Measurements from ENCODE around the gene ZNF415.

Gene ZNF415

DNA sequence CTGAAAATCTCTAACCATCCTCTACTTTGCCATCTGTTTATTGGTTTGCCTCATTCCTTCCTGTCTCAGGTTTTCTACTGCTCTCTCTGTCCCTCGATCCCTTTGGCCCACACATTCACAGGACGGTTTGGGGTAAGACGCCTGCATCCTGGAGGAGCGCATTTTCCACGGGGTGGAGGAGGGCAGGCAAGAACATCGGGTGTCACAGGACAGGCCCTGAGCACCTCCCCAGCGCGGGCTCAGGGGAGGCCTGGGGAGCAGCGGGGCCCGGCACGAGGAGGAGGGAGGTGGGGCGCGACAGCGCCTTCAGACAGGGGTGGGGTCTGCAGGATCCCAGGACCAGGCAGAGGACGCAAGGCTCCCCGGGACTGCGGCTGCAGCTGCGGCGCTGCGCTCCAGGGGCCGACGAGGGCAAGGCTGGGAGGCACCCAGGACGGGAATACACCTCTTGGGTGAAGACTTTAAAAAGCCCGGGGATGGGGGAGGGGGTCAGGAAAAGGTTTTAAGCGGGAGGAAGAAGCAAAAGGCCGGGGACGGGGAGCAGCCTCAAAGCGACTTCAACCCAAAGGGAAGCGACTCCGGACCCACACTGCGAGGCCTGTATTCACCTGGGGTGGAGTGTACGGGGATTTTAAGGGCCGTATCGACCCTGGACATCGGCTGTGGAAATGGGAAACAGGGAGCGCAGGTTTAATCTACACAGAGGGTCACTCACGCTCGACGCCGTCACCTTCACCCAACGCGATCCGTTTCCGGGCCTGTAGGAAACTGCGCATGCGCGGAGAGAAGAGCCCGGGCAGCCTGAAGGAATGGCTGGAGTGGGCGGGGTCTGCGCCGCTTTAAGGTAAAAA lies at the start of gene ZNF415:
TSS of gene ZNF415 (minus strand) at position 770 of the 851 bp plus-strand sequence. CDS start 10,234 bp downstream, outside the sequence.
- peak within 1 kb of the TSS; percentile 67 to 93 for H3K4me3 ChIP-seq (ENCODE audit: low read depth in 1 of 2, low read length in 2 of 2)
- H3K27me3 ChIP-seq (ENCODE audit: low read depth, low read length), result no peaks in the 10 kb centered on the region
- peak within 1 kb of the TSS; percentile 45 for H3K27ac ChIP-seq (ENCODE audit: low read length)
- no peaks in the 10 kb centered on the region for H3K36me3 ChIP-seq (ENCODE audit: control insufficient read depth in 1 of 2, insufficient read depth in 2 of 2, low read length in 2 of 2)
- H3K4me1 ChIP-seq (ENCODE audit: control insufficient read depth in 1 of 2, insufficient read depth in 2 of 2, low read length in 2 of 2), result peaks cover 0 to 5% of the 10 kb centered on the region in 2 donors
- H3K9me3 ChIP-seq (ENCODE audit: control insufficient read depth in 1 of 2, low read length in 2 of 2), result peaks cover 0 to 3% of the 10 kb centered on the region in 2 donors

DNA sequence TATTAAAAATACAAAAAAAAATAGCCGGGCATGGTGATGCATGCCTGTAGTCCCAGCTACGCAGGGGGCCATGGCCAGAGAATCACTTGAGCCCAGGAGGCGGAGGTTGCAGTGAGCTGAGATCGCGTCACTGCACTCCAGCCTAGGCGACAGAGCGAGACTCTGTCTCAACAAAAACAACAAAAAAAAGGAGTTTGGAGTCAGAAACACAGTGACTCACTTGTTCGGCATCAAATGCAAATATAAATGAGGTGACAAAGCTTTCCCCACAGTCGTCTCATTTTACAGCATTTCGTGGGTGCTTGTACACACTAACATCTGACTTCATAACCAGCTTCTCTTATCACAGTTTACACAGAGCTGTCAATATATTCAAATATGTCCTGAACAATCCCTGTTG lies 49.5 kb upstream of the ZNF415 start:
- H3K36me3 ChIP-seq (ENCODE audit: control insufficient read depth in 1 of 2, insufficient read depth in 2 of 2, low read length in 2 of 2), result peaks cover 0 to 12% of the 10 kb centered on the region in 2 donors
- no peaks in the 10 kb centered on the region for H3K4me1 ChIP-seq (ENCODE audit: control insufficient read depth in 1 of 2, insufficient read depth in 2 of 2, low read length in 2 of 2)
- H3K27ac ChIP-seq (ENCODE audit: low read length), result no peak overlapping the region
- H3K27me3 ChIP-seq (ENCODE audit: low read depth, low read length), result no peaks in the 10 kb centered on the region
- H3K9me3 ChIP-seq (ENCODE audit: control insufficient read depth in 1 of 2, low read length in 2 of 2), result no peaks in the 10 kb centered on the region
- no peak overlapping the region for H3K4me3 ChIP-seq (ENCODE audit: low read depth in 1 of 2, low read length in 2 of 2)

DNA sequence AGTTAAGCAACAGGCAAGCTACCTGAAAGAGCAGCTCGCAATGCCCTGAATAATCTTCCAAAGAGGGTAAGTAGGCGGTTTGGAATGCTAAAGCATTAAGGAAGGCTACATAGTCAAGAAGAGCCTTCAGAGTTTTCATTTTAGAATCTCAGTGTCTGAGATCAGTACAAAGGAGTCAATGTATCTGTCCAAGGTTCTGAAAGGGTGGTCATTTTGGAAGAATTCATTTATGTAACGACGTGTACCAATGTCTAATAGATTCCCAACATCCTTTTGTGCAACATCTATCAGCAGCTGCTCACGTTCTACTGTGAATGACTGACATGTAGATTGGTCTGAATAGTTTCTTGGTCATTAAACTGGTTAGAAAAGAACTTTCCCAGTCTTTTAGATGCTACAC lies 45.3 kb upstream of the ZNF415 start:
- no peaks in the 10 kb centered on the region for H3K4me1 ChIP-seq (ENCODE audit: control insufficient read depth in 1 of 2, insufficient read depth in 2 of 2, low read length in 2 of 2)
- H3K27me3 ChIP-seq (ENCODE audit: low read depth, low read length), result no peaks in the 10 kb centered on the region
- no peak overlapping the region for H3K27ac ChIP-seq (ENCODE audit: low read length)
- no peaks in the 10 kb centered on the region for H3K9me3 ChIP-seq (ENCODE audit: control insufficient read depth in 1 of 2, low read length in 2 of 2)
- H3K4me3 ChIP-seq (ENCODE audit: low read depth in 1 of 2, low read length in 2 of 2), result no peak overlapping the region
- peaks cover 0 to 16% of the 10 kb centered on the region in 2 donors for H3K36me3 ChIP-seq (ENCODE audit: control insufficient read depth in 1 of 2, insufficient read depth in 2 of 2, low read length in 2 of 2)

DNA sequence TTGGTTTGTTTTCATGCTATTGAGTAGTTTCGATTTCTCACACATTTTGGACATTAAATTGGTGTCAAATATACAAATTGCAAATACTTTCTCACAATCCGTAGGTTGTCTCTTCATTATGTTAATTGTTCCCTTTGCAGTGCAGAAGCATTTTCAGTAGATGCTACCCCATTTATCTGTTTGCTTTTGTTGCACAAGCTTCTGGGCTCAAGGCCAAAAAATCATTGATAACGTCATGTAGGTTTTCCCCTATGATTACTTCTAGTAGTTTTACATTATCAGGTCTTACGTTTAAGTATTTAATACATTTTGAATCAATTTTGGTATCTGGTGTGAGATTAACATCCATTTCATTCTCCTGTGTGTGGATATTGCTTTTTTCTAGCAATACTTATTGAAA lies 40.2 kb upstream of the ZNF415 start:
- Histone ChIP-seq H3K36me3 (ENCODE audit: control insufficient read depth in 1 of 2, insufficient read depth in 2 of 2, low read length in 2 of 2) (peaks cover 0 to 9% of the 10 kb centered on the region in 2 donors), H3K4me1 (ENCODE audit: control insufficient read depth in 1 of 2, insufficient read depth in 2 of 2, low read length in 2 of 2) (no peaks in the 10 kb centered on the region), H3K9me3 (ENCODE audit: control insufficient read depth in 1 of 2, low read length in 2 of 2) (no peaks in the 10 kb centered on the region), H3K27me3 (ENCODE audit: low read depth, low read length) (no peaks in the 10 kb centered on the region), H3K27ac (ENCODE audit: low read length) (no peak overlapping the region), H3K4me3 (ENCODE audit: low read depth in 1 of 2, low read length in 2 of 2) (no peak overlapping the region)

- Histone ChIP-seq H3K9me3 (ENCODE audit: control insufficient read depth in 1 of 2, low read length in 2 of 2) (peaks cover 25 to 33% of the 10 kb centered on the region in 2 donors), H3K4me1 (ENCODE audit: control insufficient read depth in 1 of 2, insufficient read depth in 2 of 2, low read length in 2 of 2) (no peaks in the 10 kb centered on the region), H3K36me3 (ENCODE audit: control insufficient read depth in 1 of 2, insufficient read depth in 2 of 2, low read length in 2 of 2) (peaks cover 0 to 23% of the 10 kb centered on the region in 2 donors), H3K27me3 (ENCODE audit: low read depth, low read length) (no peaks in the 10 kb centered on the region), H3K4me3 (ENCODE audit: low read depth in 1 of 2, low read length in 2 of 2) (peak overlapping the region in 1 of 2 donors; percentile 20), H3K27ac (ENCODE audit: low read length) (no peak overlapping the region)
Measured at GRCh38 chr19:53165691-53166091, 33.0 kb upstream of the ZNF415 start.

- peaks cover 25 to 27% of the 10 kb centered on the region in 2 donors for H3K9me3 ChIP-seq (ENCODE audit: control insufficient read depth in 1 of 2, low read length in 2 of 2)
- H3K4me3 ChIP-seq (ENCODE audit: low read depth in 1 of 2, low read length in 2 of 2), result no peak overlapping the region
- H3K27me3 ChIP-seq (ENCODE audit: low read depth, low read length), result no peaks in the 10 kb centered on the region
- H3K36me3 ChIP-seq (ENCODE audit: control insufficient read depth in 1 of 2, insufficient read depth in 2 of 2, low read length in 2 of 2), result peaks cover 0 to 15% of the 10 kb centered on the region in 2 donors
- no peak overlapping the region for H3K27ac ChIP-seq (ENCODE audit: low read length)
- peaks cover 4 to 11% of the 10 kb centered on the region in 2 donors for H3K4me1 ChIP-seq (ENCODE audit: control insufficient read depth in 1 of 2, insufficient read depth in 2 of 2, low read length in 2 of 2)
Measured at GRCh38 chr19:53161123-53161522, 28.4 kb upstream of the ZNF415 start.

DNA sequence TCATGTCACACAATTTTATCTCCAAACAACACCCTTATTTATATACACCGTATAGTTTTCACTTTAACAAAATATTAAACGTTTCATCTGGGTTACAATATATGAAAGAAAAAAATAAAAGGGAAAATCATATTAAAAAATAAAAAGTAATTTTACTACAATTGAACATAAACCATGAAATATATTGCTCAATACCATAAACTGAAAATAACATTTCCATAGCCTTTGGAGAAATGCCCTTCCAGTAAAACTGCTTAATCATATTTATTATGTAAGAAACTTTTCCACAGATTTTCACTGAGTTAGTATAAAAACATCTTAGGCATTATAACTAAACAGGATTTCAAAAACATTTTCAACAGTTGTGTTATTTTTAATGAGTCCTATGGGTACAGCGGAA lies 27.6 kb upstream of the ZNF415 start:
- Histone ChIP-seq H3K4me1 (ENCODE audit: control insufficient read depth in 1 of 2, insufficient read depth in 2 of 2, low read length in 2 of 2) (peaks cover 4 to 11% of the 10 kb centered on the region in 2 donors), H3K4me3 (ENCODE audit: low read depth in 1 of 2, low read length in 2 of 2) (no peak overlapping the region), H3K9me3 (ENCODE audit: control insufficient read depth in 1 of 2, low read length in 2 of 2) (peaks cover 17 to 19% of the 10 kb centered on the region in 2 donors), H3K36me3 (ENCODE audit: control insufficient read depth in 1 of 2, insufficient read depth in 2 of 2, low read length in 2 of 2) (peaks cover 0 to 7% of the 10 kb centered on the region in 2 donors), H3K27me3 (ENCODE audit: low read depth, low read length) (no peaks in the 10 kb centered on the region), H3K27ac (ENCODE audit: low read length) (no peak overlapping the region)

GRCh38 chr19:53158119-53158656 lies 25.5 kb upstream of the ZNF415 start:
- Histone ChIP-seq H3K9me3 (ENCODE audit: control insufficient read depth in 1 of 2, low read length in 2 of 2) (peaks cover 2 to 6% of the 10 kb centered on the region in 2 donors), H3K27ac (ENCODE audit: low read length) (peak overlapping the region; percentile 67), H3K4me3 (ENCODE audit: low read depth in 1 of 2, low read length in 2 of 2) (peak overlapping the region; percentile 76 to 80), H3K27me3 (ENCODE audit: low read depth, low read length) (no peaks in the 10 kb centered on the region), H3K36me3 (ENCODE audit: control insufficient read depth in 1 of 2, insufficient read depth in 2 of 2, low read length in 2 of 2) (peaks cover 0 to 13% of the 10 kb centered on the region in 2 donors), H3K4me1 (ENCODE audit: control insufficient read depth in 1 of 2, insufficient read depth in 2 of 2, low read length in 2 of 2) (peaks cover 4 to 11% of the 10 kb centered on the region in 2 donors)

GRCh38 chr19:53157626-53158025 lies 24.9 kb upstream of the ZNF415 start:
- Histone ChIP-seq H3K27ac (ENCODE audit: low read length) (peak overlapping the region; percentile 33), H3K4me3 (ENCODE audit: low read depth in 1 of 2, low read length in 2 of 2) (peak overlapping the region; percentile 76 to 80), H3K4me1 (ENCODE audit: control insufficient read depth in 1 of 2, insufficient read depth in 2 of 2, low read length in 2 of 2) (peaks cover 4 to 11% of the 10 kb centered on the region in 2 donors), H3K9me3 (ENCODE audit: control insufficient read depth in 1 of 2, low read length in 2 of 2) (peaks cover 0 to 5% of the 10 kb centered on the region in 2 donors), H3K36me3 (ENCODE audit: control insufficient read depth in 1 of 2, insufficient read depth in 2 of 2, low read length in 2 of 2) (peaks cover 0 to 18% of the 10 kb centered on the region in 2 donors), H3K27me3 (ENCODE audit: low read depth, low read length) (no peaks in the 10 kb centered on the region)

DNA sequence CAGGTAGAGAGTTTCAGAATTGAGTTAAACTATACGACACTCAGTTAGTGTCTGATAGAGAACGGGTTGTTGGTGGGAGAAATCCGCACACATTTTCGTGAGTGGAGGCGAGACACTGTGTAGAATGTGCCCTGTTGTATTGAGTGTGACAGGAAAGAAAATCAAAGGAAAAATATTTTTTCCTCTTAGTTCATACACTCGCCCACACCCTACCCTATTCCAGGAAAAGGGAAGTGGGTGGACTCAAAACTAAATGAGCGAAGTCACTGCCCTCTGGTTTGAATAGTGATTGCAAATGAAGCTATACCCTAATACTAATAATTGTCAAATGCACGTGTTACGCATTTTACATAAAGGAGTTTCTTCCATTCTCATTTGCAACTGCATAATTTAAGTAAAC lies 24.1 kb upstream of the ZNF415 start:
- peaks cover 0 to 9% of the 10 kb centered on the region in 2 donors for H3K9me3 ChIP-seq (ENCODE audit: control insufficient read depth in 1 of 2, low read length in 2 of 2)
- H3K27ac ChIP-seq (ENCODE audit: low read length), result peak overlapping the region; percentile 33
- H3K27me3 ChIP-seq (ENCODE audit: low read depth, low read length), result no peaks in the 10 kb centered on the region
- H3K36me3 ChIP-seq (ENCODE audit: control insufficient read depth in 1 of 2, insufficient read depth in 2 of 2, low read length in 2 of 2), result peaks cover 0 to 18% of the 10 kb centered on the region in 2 donors
- peaks cover 4 to 11% of the 10 kb centered on the region in 2 donors for H3K4me1 ChIP-seq (ENCODE audit: control insufficient read depth in 1 of 2, insufficient read depth in 2 of 2, low read length in 2 of 2)
- peak overlapping the region; percentile 76 to 80 for H3K4me3 ChIP-seq (ENCODE audit: low read depth in 1 of 2, low read length in 2 of 2)

GRCh38 chr19:53147645-53148044 lies 14.9 kb upstream of the ZNF415 start:
- Histone ChIP-seq H3K36me3 (ENCODE audit: control insufficient read depth in 1 of 2, insufficient read depth in 2 of 2, low read length in 2 of 2) (peaks cover 11 to 77% of the 10 kb centered on the region in 2 donors), H3K27ac (ENCODE audit: low read length) (no peak overlapping the region), H3K4me1 (ENCODE audit: control insufficient read depth in 1 of 2, insufficient read depth in 2 of 2, low read length in 2 of 2) (no peaks in the 10 kb centered on the region), H3K4me3 (ENCODE audit: low read depth in 1 of 2, low read length in 2 of 2) (peak overlapping the region in 1 of 2 donors; percentile 37), H3K27me3 (ENCODE audit: low read depth, low read length) (no peaks in the 10 kb centered on the region), H3K9me3 (ENCODE audit: control insufficient read depth in 1 of 2, low read length in 2 of 2) (peaks cover 30 to 56% of the 10 kb centered on the region in 2 donors)

Data from muscle layer of duodenum (tissue), 2 donors.